Trophoblast cell (in vitro differentiated cells and primary cell): ENCODE data around the gene SPEG.

Experiments used
- DNase-seq, 2 donors: peaks; one replicate each; pipeline ENCODE4 v3.0.0-alpha.2; 2016
- H2AFZ ChIP-seq: 2 replicates; pipeline ENCODE4 v1.6.1; 2013; ENCODE audit warnings: low read length, moderate library complexity, mild to moderate bottlenecking; ENCODE audit not compliant: insufficient read depth, poor library complexity
- H2AK5ac ChIP-seq: 2 replicates; pipeline ENCODE4 v1.6.1; 2013; ENCODE audit warnings: mild to moderate bottlenecking, low read length
- H2BK120ac ChIP-seq: 2 replicates; pipeline ENCODE4 v1.6.1; 2013; ENCODE audit warnings: low read length, mild to moderate bottlenecking, moderate library complexity; ENCODE audit not compliant: insufficient read depth, poor library complexity
- H2BK12ac ChIP-seq: 2 replicates; pipeline ENCODE4 v1.6.1; 2013; ENCODE audit warnings: mild to moderate bottlenecking, low read length, moderate library complexity
- H2BK5ac ChIP-seq: 2 replicates; pipeline ENCODE4 v1.6.1; 2013; ENCODE audit warnings: low read length, low read depth, moderate library complexity, mild to moderate bottlenecking; ENCODE audit not compliant: poor library complexity
- H3K14ac ChIP-seq: 2 replicates; pipeline ENCODE4 v1.6.1; 2013; ENCODE audit warnings: mild to moderate bottlenecking, low read length
- H3K18ac ChIP-seq: 2 replicates; pipeline ENCODE4 v1.6.1; 2013; ENCODE audit warnings: mild to moderate bottlenecking, low read length
- H3K23ac ChIP-seq: 2 replicates; pipeline ENCODE4 v1.6.1; 2013; ENCODE audit warnings: low read length
- H3K27ac ChIP-seq: 2 replicates; pipeline ENCODE4 v1.5.1; 2013; ENCODE audit warnings: low read depth, mild to moderate bottlenecking, inconsistent platforms, low read length, moderate library complexity
- H3K27me3 ChIP-seq: 2 replicates; pipeline ENCODE4 v1.6.1; 2013; ENCODE audit warnings: inconsistent platforms, mild to moderate bottlenecking, low read length, moderate library complexity; ENCODE audit not compliant: insufficient read depth
- H3K36me3 ChIP-seq, 2 experiments: 1 replicate in 1 of 2; 2 replicates in 1 of 2; pipeline ENCODE4 v1.6.1; 2013; ENCODE audit warnings: low read length in 2 of 2, mild to moderate bottlenecking in 2 of 2, moderate library complexity in 1 of 2; ENCODE audit not compliant: insufficient read depth in 2 of 2, control insufficient read depth in 1 of 2
- H3K4ac ChIP-seq: 2 replicates; pipeline ENCODE4 v1.6.1; 2013; ENCODE audit warnings: low read depth, mild to moderate bottlenecking, low read length, moderate library complexity
- H3K4me1 ChIP-seq, 2 experiments: 1 replicate in 1 of 2; 2 replicates in 1 of 2; pipeline ENCODE4 v1.6.1; 2013; ENCODE audit warnings: low read length in 2 of 2, mild to moderate bottlenecking in 2 of 2, moderate library complexity in 1 of 2; ENCODE audit not compliant: insufficient read depth in 2 of 2, control insufficient read depth in 1 of 2
- H3K4me2 ChIP-seq: 2 replicates; pipeline ENCODE4 v1.6.1; 2013; ENCODE audit warnings: inconsistent platforms, mild to moderate bottlenecking, low read length, moderate library complexity
- H3K4me3 ChIP-seq: 2 replicates; pipeline ENCODE4 v1.5.1; 2013; ENCODE audit warnings: mild to moderate bottlenecking, low read depth, low read length, inconsistent platforms
- H3K79me1 ChIP-seq: one replicate; pipeline ENCODE4 v1.6.1; 2013; ENCODE audit warnings: low read length
- H3K79me2 ChIP-seq: 2 replicates; pipeline ENCODE4 v1.6.1; 2013; ENCODE audit warnings: low read length, mild to moderate bottlenecking; ENCODE audit not compliant: control insufficient read depth, insufficient read depth, poor library complexity
- H3K9ac ChIP-seq: 2 replicates; pipeline ENCODE4 v1.6.1; 2013; ENCODE audit warnings: mild to moderate bottlenecking, low read length
- H3K9me3 ChIP-seq: 2 replicates; pipeline ENCODE4 v1.6.1; 2013; ENCODE audit warnings: low read depth, mild to moderate bottlenecking, control low read depth, inconsistent platforms, low read length; ENCODE audit not compliant: insufficient read depth
- H4K12ac ChIP-seq: 2 replicates; pipeline ENCODE4 v1.6.1; 2013; ENCODE audit warnings: low read depth, mild to moderate bottlenecking, low read length, moderate library complexity
- H4K8ac ChIP-seq: 2 replicates; pipeline ENCODE4 v1.6.1; 2013; ENCODE audit warnings: low read depth, mild to moderate bottlenecking, low read length, moderate library complexity
- H4K91ac ChIP-seq: one replicate; pipeline ENCODE4 v1.6.1; 2013; ENCODE audit warnings: low read depth, mild to moderate bottlenecking, low read length, moderate library complexity
- WGBS: extraction: QIAGEN DNeasy Blood & Tissue Kit; methylation state at CpG from one replicate; pipeline ENCODE4 v1.1.7; 2013; ENCODE audit warnings: missing lambda C conversion rate; ENCODE audit not compliant: insufficient read length, insufficient coverage; ENCODE audit errors: extremely low coverage; 5-methylcytosine and 5-hydroxymethylcytosine counted together

The SPEG gene

DNA sequence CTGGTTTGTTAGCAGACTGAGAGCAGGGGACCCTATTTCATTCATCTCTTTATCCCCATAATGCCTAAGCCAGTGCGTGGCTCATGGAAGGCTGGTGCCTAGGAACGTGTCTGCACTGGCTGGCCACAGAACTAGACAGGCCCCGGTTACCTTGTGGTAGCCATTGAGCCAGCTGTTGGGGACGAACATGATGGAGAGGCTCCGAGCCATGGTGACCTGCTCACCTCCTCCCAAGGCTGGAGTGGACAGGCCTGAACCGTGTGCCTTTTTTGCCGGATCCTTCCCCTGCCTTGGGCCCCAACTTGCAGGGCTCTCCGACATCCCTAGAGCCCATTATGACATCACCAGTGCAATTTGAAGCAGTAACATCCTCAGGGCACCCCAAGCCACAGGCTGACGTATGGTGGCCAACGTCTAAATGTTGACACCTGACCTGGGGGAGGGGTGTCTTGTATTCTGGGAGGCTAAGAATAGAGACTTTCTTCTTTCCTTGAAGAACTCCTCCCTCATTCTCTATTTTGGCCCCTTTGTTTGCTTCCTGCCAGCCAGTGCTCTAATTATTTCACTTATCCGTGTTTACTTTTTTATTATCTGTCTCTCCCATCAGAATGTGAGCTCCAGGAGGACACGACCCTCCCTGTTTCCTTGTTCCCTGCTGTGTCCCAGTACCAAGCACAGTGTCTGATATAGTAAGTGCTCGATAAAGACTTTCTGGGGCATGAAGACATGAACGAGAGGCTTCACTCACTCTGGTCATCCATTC lies 34.7 kb upstream of the SPEG start:
- no peaks in the 10 kb centered on the region for H3K79me2 ChIP-seq
- WGBS = no CpG with 5 or more reads among the region's 14 CpGs
- H3K9me3 ChIP-seq = no peaks in the 10 kb centered on the region

DNA sequence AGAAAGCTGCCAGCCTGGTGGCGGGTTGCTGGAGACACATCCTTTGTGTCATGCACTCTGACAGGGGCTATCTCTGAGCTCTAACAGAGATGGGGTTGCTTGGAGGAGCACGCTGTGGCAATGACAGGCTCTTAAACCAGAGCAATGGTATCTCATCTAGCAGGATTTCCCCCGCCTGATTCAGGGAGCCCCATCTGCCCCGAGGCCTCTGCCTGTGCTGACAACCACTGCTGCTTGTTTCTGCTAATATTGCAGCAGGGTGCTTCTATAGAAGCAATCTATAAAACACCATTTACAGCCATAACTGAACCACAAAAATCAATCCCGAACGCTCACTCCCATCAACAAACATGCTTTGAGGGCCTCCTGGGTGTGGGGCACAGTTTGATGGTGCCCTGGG lies 34.1 kb upstream of the SPEG start:
- no peak overlapping the region for H2AK5ac ChIP-seq
- no peak overlapping the region for H3K4me3 ChIP-seq
- no peak overlapping the region for H3K4ac ChIP-seq
- H3K23ac ChIP-seq = no peak overlapping the region
- H4K8ac ChIP-seq = no peak overlapping the region
- H3K4me2 ChIP-seq = no peak overlapping the region
- WGBS = no CpG with 5 or more reads among the region's 6 CpGs
- H3K14ac ChIP-seq = no peak overlapping the region
- H2AFZ ChIP-seq = no peak overlapping the region
- peaks cover 14 to 15% of the 10 kb centered on the region in 2 experiments for H3K4me1 ChIP-seq
- no peaks in the 10 kb centered on the region for H3K36me3 ChIP-seq
- H4K91ac ChIP-seq = no peak overlapping the region
- no peaks in the 10 kb centered on the region for H3K79me2 ChIP-seq
- no peak overlapping the region for H2BK5ac ChIP-seq
- no peak overlapping the region for H3K18ac ChIP-seq
- H4K12ac ChIP-seq = no peak overlapping the region
- H3K79me1 ChIP-seq = no peaks in the 10 kb centered on the region
- H3K9me3 ChIP-seq = no peaks in the 10 kb centered on the region
- H2BK12ac ChIP-seq = no peak overlapping the region
- no peak overlapping the region for H3K27ac ChIP-seq
- no peak for DNase-seq
- H3K27me3 ChIP-seq = no peaks in the 10 kb centered on the region
- no peak overlapping the region for H2BK120ac ChIP-seq
- no peak overlapping the region for H3K9ac ChIP-seq

More for the DNA sequence above, 34.7 kb upstream of the SPEG start:
- no peak overlapping the region for H2BK5ac ChIP-seq
- H3K27ac ChIP-seq = no peak overlapping the region
- H2BK12ac ChIP-seq = peak overlapping the region; percentile 73
- H2AFZ ChIP-seq = no peak overlapping the region
- peak overlapping the region; percentile 62 for H2AK5ac ChIP-seq
- H2BK120ac ChIP-seq = peak overlapping the region; percentile 13
- no peak overlapping the region for H4K12ac ChIP-seq
- no peak overlapping the region for H3K23ac ChIP-seq
- H3K9ac ChIP-seq = peak overlapping the region; percentile 7
- no peaks in the 10 kb centered on the region for H3K36me3 ChIP-seq
- no peak for DNase-seq
- H4K8ac ChIP-seq = peak overlapping the region; percentile 66
- no peak overlapping the region for H3K4ac ChIP-seq
- H3K4me3 ChIP-seq = no peak overlapping the region
- H4K91ac ChIP-seq = peak overlapping the region; percentile 61
- no peaks in the 10 kb centered on the region for H3K79me1 ChIP-seq
- H3K14ac ChIP-seq = peak overlapping the region; percentile 57
- peaks cover 14 to 15% of the 10 kb centered on the region in 2 experiments for H3K4me1 ChIP-seq
- no peak overlapping the region for H3K4me2 ChIP-seq
- H3K18ac ChIP-seq = no peak overlapping the region
- no peaks in the 10 kb centered on the region for H3K27me3 ChIP-seq

DNA sequence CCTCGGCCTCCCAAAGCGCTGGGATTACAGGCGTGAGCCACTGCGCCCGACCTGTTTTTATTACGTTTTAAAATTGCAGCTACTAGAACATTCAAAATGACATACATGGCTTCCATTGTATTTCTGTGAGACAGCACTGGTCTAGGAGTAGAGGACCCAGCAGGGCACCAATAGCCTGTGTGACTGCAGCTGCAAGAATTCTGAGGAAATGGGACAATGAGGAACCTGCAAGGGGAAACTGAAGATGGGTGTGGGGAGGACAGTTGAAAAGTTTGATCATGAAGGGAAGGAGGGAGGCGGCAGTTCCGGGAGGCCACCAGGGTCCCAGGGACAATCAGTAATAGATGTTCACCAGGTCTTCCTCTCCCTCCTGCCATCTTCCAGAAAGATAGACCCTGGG lies 33.0 kb upstream of the SPEG start:
- no peaks in the 10 kb centered on the region for H3K79me1 ChIP-seq
- DNase-seq = no peak
- no peak overlapping the region for H2BK5ac ChIP-seq
- H4K91ac ChIP-seq = no peak overlapping the region
- no peak overlapping the region for H2AFZ ChIP-seq
- no peak overlapping the region for H2BK120ac ChIP-seq
- no peak overlapping the region for H3K4ac ChIP-seq
- no peaks in the 10 kb centered on the region for H3K9me3 ChIP-seq
- H3K27ac ChIP-seq = no peak overlapping the region
- H3K79me2 ChIP-seq = no peaks in the 10 kb centered on the region
- H4K8ac ChIP-seq = no peak overlapping the region
- no CpG with 5 or more reads among the region's 8 CpGs for WGBS
- H4K12ac ChIP-seq = no peak overlapping the region
- H3K23ac ChIP-seq = no peak overlapping the region
- H3K36me3 ChIP-seq = no peaks in the 10 kb centered on the region
- H3K4me2 ChIP-seq = no peak overlapping the region
- no peak overlapping the region for H3K18ac ChIP-seq
- H3K4me1 ChIP-seq = peaks cover 16 to 18% of the 10 kb centered on the region in 2 experiments
- no peak overlapping the region for H3K14ac ChIP-seq
- no peak overlapping the region for H2AK5ac ChIP-seq
- no peak overlapping the region for H2BK12ac ChIP-seq
- H3K4me3 ChIP-seq = no peak overlapping the region
- H3K9ac ChIP-seq = no peak overlapping the region
- H3K27me3 ChIP-seq = no peaks in the 10 kb centered on the region

DNA sequence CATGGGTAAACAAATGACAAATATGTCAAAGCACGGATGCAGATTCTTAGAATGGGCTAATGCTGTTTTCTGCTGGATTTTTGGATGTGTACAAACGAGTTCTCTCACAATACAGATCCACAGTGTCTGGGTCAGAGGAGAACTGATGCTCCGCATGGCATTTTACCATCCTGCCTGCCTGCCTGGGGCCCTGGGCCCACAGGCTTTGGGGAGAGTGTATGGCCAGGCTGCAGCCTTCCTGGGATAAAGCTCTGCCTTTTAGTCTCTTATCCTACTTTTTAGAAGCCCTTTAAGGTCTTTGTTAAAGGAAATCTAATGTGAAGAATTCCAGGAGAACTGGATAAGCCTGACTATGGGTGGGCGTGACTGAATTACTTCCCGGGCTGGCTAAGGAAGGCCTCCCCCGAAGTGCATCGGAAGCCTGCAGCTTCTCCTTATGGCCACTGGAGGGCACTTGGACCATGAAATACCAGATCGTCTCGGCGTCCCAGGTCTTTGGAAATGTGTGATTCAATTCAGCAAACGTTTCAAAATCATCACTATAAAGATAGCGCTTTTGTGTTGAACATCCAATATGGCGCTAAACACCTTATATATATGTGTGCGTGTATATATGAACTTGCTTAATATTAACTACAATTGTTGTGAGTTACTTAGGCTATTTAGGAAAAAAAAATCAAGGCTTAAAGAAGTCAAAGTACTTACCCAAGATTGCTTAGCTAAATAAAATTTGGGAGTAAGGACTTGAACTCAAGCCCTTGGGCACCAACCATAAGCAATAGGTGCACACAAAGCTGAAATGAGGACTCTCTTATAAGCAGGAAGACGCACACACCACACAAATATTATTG lies 31.8 kb upstream of the SPEG start:
- Histone ChIP-seq H4K91ac (no peak overlapping the region), H3K4me2 (no peak overlapping the region), H4K12ac (no peak overlapping the region), H3K23ac (no peak overlapping the region), H2AK5ac (no peak overlapping the region), H3K4me1 (peaks cover 18 to 21% of the 10 kb centered on the region in 2 experiments), H2BK5ac (no peak overlapping the region), H4K8ac (no peak overlapping the region), H3K4me3 (no peak overlapping the region), H3K27me3 (no peaks in the 10 kb centered on the region), H2AFZ (no peak overlapping the region), H3K36me3 (no peaks in the 10 kb centered on the region), H3K18ac (no peak overlapping the region), H3K79me1 (no peaks in the 10 kb centered on the region), H2BK120ac (no peak overlapping the region), H3K9me3 (no peaks in the 10 kb centered on the region), H2BK12ac (no peak overlapping the region), H3K4ac (no peak overlapping the region), H3K14ac (no peak overlapping the region), H3K79me2 (no peaks in the 10 kb centered on the region), H3K9ac (no peak overlapping the region), H3K27ac (no peak overlapping the region)
- WGBS = no CpG with 5 or more reads among the region's 15 CpGs
- DNase-seq = peak; percentile 66 to 90
